ENCODE data around the gene RABAC1.
"Not testable (repeated sequence)": the region's sequence is repeated elsewhere in the genome, so short reads cannot be mapped to it uniquely, and the experiment has no call there.

RABAC1 gene

GRCh38 chr19:41941410-41942202 lies 17.5 kb downstream of the RABAC1 start:
- DNase-seq (ENCODE audit: low spot score), result peak; percentile 57
- no peak for TF ChIP-seq CTCF (IDR thresholded peaks at IDR 0.05; ENCODE audit: extremely low read depth, missing control alignments)

- no peak for TF ChIP-seq CTCF (IDR thresholded peaks at IDR 0.05; ENCODE audit: extremely low read depth, missing control alignments)
- peak; percentile 60 for DNase-seq (ENCODE audit: low spot score)
Measured at GRCh38 chr19:41940731-41941409, 18.3 kb downstream of the RABAC1 start.

GRCh38 chr19:41939861-41940730 lies 19.0 kb downstream of the RABAC1 start:
- DNase-seq (ENCODE audit: low spot score), result peak; percentile 88
- no peak for TF ChIP-seq CTCF (IDR thresholded peaks at IDR 0.05; ENCODE audit: extremely low read depth, missing control alignments)

GRCh38 chr19:41939209-41939608 lies 19.9 kb downstream of the RABAC1 start:
- DNase-seq (ENCODE audit: low spot score), result not testable (repeated sequence)

GRCh38 chr19:41937525-41938468 lies 21.3 kb downstream of the RABAC1 start:
- DNase-seq (ENCODE audit: low spot score), result no peak
- no peak for TF ChIP-seq CTCF (IDR thresholded peaks at IDR 0.05; ENCODE audit: extremely low read depth, missing control alignments)

GRCh38 chr19:41936961-41937360 lies 22.2 kb downstream of the RABAC1 start:
- no peak for DNase-seq (ENCODE audit: low spot score)
- TF ChIP-seq CTCF (IDR thresholded peaks at IDR 0.05; ENCODE audit: extremely low read depth, missing control alignments), result no peak

- DNase-seq (ENCODE audit: low spot score), result peak; percentile 26
- no peak for TF ChIP-seq CTCF (IDR thresholded peaks at IDR 0.05; ENCODE audit: extremely low read depth, missing control alignments)
Measured at GRCh38 chr19:41936416-41936850, 22.7 kb downstream of the RABAC1 start.
